Right forelimb (tissue), 1 donor: ENCODE data around the gene NIT1.

ENCODE experiments used
- DNase-seq: peaks from one replicate; pipeline ENCODE4 v3.0.0-alpha.2; 2018

Gene NIT1

DNA sequence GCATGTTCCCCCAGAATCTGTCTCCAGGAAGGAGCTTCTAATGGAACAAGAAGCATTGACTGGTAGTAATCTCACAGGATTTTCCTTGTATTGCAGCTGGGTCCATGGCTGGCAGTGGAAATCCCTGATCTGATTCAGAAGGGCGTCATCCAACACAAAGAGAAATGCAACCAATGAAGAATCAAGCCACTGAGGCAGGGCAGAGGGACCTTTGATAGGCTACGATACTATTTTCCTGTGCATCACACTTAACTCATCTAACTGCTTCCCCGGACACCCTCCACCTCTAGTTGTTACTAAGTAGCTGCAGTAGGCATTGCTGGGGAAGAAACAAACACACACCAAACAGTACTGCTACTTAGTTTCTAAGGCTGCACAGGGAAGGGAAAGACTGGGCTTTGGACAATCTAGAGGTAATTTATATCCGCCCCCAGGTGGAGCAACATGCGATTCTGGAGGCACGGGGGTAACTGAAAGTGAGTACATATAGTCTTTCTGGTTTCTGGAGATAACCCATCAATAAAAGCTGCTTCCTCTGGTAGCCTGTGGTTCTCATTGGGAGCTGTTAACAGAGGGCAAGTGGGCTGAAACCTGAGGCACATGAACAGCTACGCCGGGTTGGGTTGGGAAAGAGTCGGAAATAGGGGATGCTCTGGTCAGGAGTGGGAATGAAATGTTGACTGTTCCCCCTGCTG is 40.6 kb downstream of the NIT1 start:
- no peak for DNase-seq

DNA sequence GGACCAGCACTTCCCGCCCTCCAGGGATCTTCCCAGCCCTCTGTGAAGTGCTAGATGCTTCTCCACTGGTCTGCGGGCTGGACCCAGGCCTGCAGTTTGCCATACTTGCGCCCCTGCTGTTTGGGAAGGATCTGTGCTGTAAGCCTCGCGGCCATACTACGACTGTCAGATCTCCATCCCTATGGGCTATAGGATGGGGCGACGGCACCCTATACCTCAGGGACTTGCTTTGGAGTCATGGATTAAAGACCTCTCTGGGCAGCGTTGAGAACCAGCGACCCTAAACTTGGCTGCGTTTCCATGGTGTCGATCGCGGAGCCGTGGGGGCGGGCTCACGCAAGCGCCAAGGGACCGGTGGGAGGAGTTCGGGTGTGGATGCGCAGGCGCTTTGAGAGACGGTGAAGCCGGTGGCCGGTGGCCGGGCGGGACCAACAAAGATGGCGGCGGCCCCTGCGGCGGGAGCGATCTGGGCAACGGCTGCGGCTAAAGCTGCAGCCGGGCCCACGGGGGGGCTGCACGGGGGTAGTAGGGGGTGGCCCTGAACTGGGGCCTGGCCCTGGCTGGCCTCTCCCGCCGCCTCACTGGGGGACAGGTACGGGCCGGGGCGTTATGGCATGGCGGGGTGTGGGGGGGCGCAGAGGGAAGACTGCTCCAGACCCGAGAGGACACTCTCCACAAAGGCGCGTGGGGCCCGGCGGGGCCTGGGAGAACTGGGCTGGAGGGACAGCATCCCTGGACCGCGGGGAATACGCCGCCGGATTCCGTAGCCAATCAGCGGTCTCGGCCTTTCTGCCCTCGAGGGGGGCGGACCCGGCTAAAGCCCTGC is 41.4 kb downstream of the NIT1 start, which contains the start of gene USP21:
USP21 (plus strand) TSS at position 414 of the 826 bp plus-strand sequence. CDS start 1,141 bp downstream, outside the sequence.
- peak; percentile 95 for DNase-seq

DNA sequence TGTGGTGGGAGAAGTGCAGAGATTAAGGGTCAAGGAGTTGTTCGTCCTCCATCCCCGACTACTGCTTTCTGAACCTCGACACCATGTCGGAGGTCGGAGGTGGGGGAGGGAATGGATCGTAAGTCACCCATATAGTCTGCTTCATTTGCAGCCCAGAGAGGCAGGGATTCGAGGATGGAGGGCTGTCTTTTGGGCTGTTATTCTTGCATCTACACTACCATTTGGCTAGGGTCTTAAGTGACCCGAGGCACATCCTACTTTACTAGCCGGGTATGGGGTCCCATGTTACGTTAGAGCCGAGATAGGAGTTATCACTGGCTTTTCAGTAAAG is 42.0 kb downstream of the NIT1 start:
- no peak for DNase-seq

DNA sequence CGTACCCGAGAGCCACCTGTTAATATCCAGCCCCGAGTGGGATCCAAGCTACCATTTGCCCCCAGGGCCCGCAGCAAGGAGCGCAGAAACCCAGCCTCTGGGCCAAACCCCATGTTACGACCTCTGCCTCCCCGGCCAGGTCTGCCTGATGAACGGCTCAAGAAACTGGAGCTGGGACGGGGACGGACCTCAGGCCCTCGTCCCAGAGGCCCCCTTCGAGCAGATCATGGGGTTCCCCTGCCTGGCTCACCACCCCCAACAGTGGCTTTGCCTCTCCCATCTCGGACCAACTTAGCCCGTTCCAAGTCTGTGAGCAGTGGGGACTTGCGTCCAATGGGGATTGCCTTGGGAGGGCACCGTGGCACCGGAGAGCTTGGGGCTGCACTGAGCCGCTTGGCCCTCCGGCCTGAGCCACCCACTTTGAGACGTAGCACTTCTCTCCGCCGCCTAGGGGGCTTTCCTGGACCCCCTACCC is 42.8 kb downstream of the NIT1 start:
- DNase-seq, result no peak

DNA sequence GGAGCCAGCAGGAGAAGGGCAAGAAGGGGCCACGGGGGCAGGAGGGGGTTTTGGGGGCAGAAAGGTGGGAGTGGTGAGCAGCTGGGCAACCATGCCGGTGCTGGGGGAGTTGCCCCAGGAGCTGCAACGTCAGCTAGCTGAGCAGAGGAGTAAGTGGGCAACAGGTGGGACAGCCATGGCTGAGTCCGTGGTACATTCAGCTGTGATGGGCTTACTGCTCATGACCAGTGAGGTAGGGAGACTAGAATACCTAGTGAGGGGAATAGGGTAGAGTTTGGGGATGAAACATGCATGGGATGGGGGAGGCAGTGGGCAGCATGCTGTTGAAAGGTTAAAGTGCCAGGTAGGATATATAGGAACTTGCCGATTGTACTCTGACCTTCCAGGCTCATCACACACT is 43.7 kb downstream of the NIT1 start:
- no peak for DNase-seq

DNA sequence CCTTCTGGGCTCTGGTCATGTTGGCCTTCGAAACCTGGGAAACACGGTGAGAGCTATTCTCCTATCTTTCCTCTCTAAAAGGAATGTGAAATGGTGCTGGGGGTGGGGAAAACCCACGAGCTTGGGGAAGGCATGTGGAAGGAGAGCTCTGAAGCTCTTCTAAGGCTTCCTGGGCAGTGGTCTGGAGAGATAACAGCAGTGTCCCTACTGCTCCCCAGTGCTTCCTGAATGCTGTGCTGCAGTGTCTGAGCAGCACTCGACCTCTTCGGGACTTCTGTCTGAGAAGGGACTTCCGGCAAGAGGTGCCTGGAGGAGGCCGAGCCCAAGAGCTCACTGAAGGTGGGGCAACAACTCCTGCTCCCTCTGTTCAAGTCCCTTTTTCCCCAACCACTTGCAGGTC is 44.1 kb downstream of the NIT1 start:
- no peak for DNase-seq

DNA sequence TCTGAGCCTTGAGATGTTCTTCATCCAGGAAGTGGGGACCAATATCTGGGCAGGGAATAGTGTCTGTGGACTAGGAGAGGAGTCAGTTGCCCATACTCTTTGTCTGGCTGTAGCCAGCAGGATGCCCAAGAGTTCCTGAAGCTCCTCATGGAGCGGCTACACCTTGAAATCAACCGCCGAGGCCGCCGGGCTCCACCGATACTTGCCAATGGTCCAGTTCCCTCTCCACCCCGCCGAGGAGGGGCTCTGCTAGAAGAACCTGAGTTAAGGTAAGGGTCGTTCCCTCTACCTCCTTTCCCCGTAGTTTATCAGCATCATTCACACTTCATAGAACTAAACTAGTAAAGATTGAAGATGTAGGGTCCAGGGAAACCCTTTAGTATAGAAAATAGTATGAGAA is 44.9 kb downstream of the NIT1 start:
- DNase-seq, result no peak

DNA sequence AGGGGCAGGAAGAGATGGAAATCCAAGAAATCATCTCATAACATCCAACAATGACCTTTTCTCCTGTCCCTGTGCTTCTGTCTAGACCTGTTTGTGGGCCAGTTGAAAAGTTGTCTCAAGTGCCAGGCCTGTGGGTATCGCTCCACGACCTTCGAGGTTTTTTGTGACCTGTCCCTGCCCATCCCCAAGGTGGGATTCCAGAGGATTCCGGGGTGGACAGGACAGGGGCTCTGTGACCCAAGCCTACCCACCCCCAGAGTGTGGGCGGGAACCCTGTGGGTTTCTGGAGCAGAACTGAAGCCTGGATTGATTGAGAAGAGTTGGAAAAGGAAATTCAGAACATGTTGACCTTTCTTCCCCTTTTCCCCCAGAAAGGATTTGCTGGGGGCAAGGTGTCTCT is 45.9 kb downstream of the NIT1 start:
- no peak for DNase-seq

DNA sequence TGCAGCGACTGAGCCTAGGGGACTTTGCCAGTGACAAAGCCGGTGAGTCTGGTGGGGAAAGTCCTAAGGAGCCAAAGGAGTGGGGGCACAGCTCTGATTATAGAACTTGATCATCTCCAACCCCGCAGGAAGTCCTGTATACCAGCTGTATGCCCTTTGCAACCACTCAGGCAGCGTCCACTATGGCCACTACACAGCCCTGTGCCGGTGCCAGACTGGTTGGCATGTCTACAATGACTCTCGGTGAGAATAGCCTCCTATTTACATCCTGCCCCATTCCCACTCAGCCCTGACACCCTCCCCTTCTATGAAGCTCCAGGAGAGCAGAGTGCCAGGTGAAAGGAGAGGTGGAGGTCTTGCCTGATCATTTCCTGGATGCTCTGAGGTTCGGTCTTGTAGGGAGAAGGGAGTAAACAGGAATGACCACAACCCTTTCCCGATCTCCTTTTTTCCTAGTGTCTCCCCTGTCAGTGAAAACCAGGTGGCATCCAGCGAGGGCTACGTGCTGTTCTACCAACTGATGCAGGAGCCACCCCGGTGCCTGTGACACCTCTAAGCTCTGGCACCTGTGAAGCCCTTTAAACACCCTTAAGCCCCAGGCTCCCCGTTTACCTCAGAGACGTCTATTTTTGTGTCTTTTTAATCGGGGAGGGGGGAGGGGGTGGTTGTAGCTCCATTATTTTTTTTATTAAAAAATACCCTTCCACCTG is 47.2 kb downstream of the NIT1 start:
- no peak for DNase-seq

DNA sequence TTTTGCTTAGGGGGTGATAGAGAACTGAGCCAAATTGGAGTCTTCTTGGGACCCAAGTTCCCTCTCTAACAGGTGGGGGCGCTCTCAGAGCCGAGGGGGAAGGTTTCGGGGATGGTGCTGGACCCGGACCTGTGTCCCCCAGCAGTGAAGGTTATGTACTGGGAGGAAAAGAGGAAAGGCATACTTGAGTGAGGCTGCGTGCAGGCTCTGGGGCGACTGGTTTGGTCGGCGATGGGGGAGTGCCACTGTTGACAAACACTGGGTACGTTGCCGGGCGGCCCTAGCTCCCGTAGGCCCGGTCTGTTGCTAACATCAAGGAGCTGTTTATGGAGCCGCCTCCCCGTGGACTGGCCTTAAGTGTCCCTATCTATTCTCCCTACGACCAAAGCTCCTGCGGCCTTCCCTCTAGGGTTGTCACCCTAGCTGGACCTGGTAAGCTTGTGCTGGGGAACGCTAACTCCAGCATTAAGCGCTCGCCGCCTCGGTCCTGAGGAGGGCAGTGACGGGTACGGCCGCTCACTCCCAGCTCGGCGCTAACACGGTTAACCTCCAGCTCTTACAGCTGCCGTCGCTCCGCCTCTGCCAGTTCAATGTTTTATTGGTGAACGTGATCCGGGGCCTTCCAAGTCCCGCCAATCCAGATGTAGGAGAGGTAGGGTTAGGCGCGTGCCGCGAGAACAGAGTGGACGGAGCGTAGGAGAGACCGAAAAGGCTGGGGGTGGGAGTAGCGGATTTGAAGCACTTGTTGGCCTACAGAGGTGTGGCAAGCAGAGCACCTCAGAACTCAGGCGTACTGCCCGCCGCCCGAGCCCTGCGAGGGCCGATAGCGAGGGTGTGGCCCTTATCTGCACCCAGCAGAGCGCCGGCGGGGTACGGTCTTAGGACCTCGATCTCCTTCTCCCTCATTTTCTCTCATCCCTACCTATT is 48.1 kb downstream of the NIT1 start, which contains the start of gene PPOX:
PPOX (plus strand) TSS at position 685 of the 927 bp plus-strand sequence. CDS start 422 bp downstream, outside the sequence.
- peak; percentile 95 for DNase-seq

DNA sequence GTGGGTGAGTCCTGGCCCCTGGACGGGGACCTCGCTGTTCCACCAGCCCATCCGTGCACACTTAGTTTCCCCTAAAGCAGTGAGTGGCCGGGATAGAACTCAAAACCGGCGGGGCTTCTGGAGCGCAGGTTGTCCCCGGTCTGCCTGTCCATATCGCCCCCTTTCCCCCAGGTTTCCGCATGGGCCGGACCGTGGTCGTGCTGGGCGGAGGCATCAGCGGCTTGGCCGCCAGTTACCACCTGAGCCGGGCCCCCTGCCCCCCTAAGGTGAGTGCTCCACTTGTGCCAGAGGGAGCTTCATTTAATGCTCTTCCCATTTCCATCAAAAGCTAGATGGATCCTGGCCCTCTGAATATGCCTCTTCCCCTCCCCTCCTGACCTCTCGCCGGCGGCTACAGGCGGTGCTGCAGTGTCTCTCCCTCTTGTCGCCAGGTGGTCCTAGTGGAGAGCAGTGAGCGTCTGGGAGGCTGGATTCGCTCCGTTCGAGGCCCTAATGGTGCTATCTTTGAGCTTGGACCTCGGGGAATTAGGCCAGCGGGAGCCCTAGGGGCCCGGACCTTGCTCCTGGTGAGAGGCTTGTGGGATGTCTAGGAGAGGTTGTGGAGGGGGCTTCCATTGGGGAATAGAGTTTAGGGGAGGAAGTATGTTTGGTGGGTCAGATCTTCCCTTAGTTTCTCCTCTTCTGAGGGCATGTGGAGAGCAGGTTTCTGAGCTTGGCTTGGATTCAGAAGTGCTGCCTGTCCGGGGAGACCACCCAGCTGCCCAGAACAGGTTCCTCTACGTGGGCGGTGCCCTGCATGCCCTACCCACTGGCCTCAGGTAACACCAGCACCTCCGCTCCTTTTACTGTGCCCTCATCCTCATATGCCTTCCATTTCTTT is 49.0 kb downstream of the NIT1 start:
- no peak for DNase-seq

DNA sequence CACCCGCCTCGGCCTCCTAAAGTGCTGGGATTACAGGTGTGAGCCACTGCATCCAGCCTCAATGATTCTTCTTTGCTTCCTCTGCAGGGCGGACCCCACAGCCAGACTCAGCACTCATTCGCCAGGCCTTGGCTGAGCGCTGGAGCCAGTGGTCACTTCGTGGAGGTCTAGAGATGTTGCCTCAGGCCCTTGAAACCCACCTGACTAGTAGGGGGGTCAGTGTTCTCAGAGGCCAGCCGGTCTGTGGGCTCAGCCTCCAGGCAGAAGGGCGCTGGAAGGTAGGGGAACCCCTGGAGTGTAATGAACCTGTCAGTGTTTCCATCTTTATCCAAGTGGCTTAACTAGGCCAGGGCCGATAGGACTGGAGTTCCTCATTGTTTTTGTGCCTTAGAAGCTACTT is 51.0 kb downstream of the NIT1 start:
- no peak for DNase-seq
